MCF 10A (cell line): ENCODE measurements around the gene ZNRF3. TPM values are rescaled to one million over a fixed set of nuclear protein-coding genes. Genes with fewer than 3 reads are reported as not detected.
"Not testable (repeated sequence)": the region's sequence is repeated elsewhere in the genome, so short reads cannot be mapped to it uniquely, and the experiment has no call there.

Source experiments
- BruUV-seq: library from RNA; stranded (reverse); fragments of 400-500 nt; replicated peaks from 2 replicates; lab custom pipeline; 2021; lab: Mats Ljungman, UMichigan
- CTCF ChIA-PET: fragments of 300-600 bp; sonication (Branson Sonifier 250); formaldehyde crosslinking; extraction: SDS; loops from one replicate; lab custom pipeline; 2021; ENCODE audit warnings: antibody characterized with exemption, inconsistent platforms; lab: Yijun Ruan, JAX
- POLR2A ChIA-PET: fragments of 300-600, 350-650 bp; sonication (Branson Sonifier 250); formaldehyde crosslinking; extraction: SDS; loops from one replicate; lab custom pipeline; 2020; ENCODE audit warnings: antibody characterized with exemption, inconsistent platforms; lab: Yijun Ruan, JAX
- DNase-seq: peaks from one replicate; pipeline ENCODE4 v3.0.0-alpha.2; 2018; ENCODE audit not compliant: unreplicated experiment
- H3K27ac Mint-ChIP-seq: one replicate; pipeline ENCODE4 v1.8.0; 2022; ENCODE audit warnings: mild to moderate bottlenecking, low read depth, mixed read lengths; ENCODE audit not compliant: unreplicated experiment
- H3K27me3 Mint-ChIP-seq: one replicate; pipeline ENCODE4 v1.8.0; 2022; ENCODE audit warnings: mixed read lengths; ENCODE audit not compliant: insufficient read depth, unreplicated experiment
- H3K36me3 Mint-ChIP-seq: one replicate; pipeline ENCODE4 v1.8.0; 2022; ENCODE audit warnings: mild to moderate bottlenecking, moderate library complexity, mixed read lengths; ENCODE audit not compliant: insufficient read depth, unreplicated experiment
- H3K4me1 Mint-ChIP-seq: one replicate; pipeline ENCODE4 v1.8.0; 2022; ENCODE audit warnings: mixed read lengths; ENCODE audit not compliant: insufficient read depth, unreplicated experiment
- H3K4me3 Mint-ChIP-seq: one replicate; pipeline ENCODE4 v1.8.0; 2022; ENCODE audit warnings: mild to moderate bottlenecking, moderate library complexity, mixed read lengths; ENCODE audit not compliant: unreplicated experiment
- H3K9me3 Mint-ChIP-seq: one replicate; pipeline ENCODE4 v1.8.0; 2022; ENCODE audit warnings: mixed read lengths; ENCODE audit not compliant: unreplicated experiment
- CTCF ChIP-seq: fragments of 200-600 bp; IDR thresholded peaks from one replicate; pipeline ENCODE4 v1.8.0; 2022; ENCODE audit warnings: antibody characterized with exemption, mild to moderate bottlenecking; ENCODE audit not compliant: unreplicated experiment
- intact Hi-C: fragments of 100-400 bp; cut with micrococcal nuclease; formaldehyde crosslinking; loops from 2 replicates; pipeline ENCODE4 v1.14.1; 2022
- total RNA-seq: library from RNA; stranded (reverse); gene quantifications from 2 replicates; pipeline ENCODE4 v1.2.3, GENCODE V29; 2022

Gene ZNRF3
- total RNA-seq, 1 experiment from 2014 or later: 7.1 TPM

- CTCF ChIA-PET: interaction anchor here (0.7 kb wide), 1 partner anchor 128 kb away, joined by 3 read pairs; no protein-coding TSS in a partner anchor
- Mint-ChIP-seq H3K27ac (no peak overlapping the region), H3K4me1 (peaks cover 12% of the 10 kb centered on the region), H3K27me3 (no peaks in the 10 kb centered on the region), H3K9me3 (no peaks in the 10 kb centered on the region), H3K4me3 (peak overlapping the region; percentile 78), H3K36me3 (no peaks in the 10 kb centered on the region)
- no TSS peak for BruUV-seq
- intact Hi-C loops: loop anchor here (1.0 to 2.0 kb wide), 2 partner anchors 93 to 148 kb away; no protein-coding TSS in a partner anchor
- DNase-seq: no peak
- TF ChIP-seq CTCF: no peak
- POLR2A ChIA-PET: interaction anchor here (1.1 to 3.5 kb wide), 7 partner anchors 9 to 93 kb away, joined by 3 to 23 read pairs (median 5); partner anchors contain the start of gene XBP1
Measured at GRCh38 chr22:28883657-28883916, 215 bp downstream of the ZNRF3 start.

GRCh38 chr22:28883917-28884746 lies 760 bp downstream of the ZNRF3 start:
- peak overlapping the region; percentile 78 for H3K4me3 Mint-ChIP-seq
- CTCF ChIA-PET: interaction anchor here (0.5 to 3.1 kb wide), 5 partner anchors 61 to 157 kb away, joined by 3 to 23 read pairs (median 3); no protein-coding TSS in a partner anchor
- TF ChIP-seq CTCF: peak; percentile 27
- intact Hi-C loops: loop anchor here (1.0 to 2.0 kb wide), 2 partner anchors 93 to 147 kb away; no protein-coding TSS in a partner anchor
- DNase-seq: peak; percentile 35
- H3K4me1 Mint-ChIP-seq: peaks cover 12% of the 10 kb centered on the region
- POLR2A ChIA-PET: interaction anchor here (0.6 to 3.5 kb wide), 12 partner anchors 8 to 163 kb away, joined by 3 to 23 read pairs (median 4); partner anchors contain the start of gene XBP1
- H3K27me3 Mint-ChIP-seq: no peaks in the 10 kb centered on the region
- H3K9me3 Mint-ChIP-seq: no peaks in the 10 kb centered on the region
- BruUV-seq: TSS peak; percentile 37
- H3K27ac Mint-ChIP-seq: no peak overlapping the region
- H3K36me3 Mint-ChIP-seq: no peaks in the 10 kb centered on the region

GRCh38 chr22:28884747-28885350 lies 1.5 kb downstream of the ZNRF3 start:
- no peak for TF ChIP-seq CTCF
- Mint-ChIP-seq H3K27ac (no peak overlapping the region), H3K4me3 (peak overlapping the region; percentile 78), H3K9me3 (no peaks in the 10 kb centered on the region), H3K27me3 (no peaks in the 10 kb centered on the region), H3K4me1 (peaks cover 12% of the 10 kb centered on the region), H3K36me3 (no peaks in the 10 kb centered on the region)
- BruUV-seq: no TSS peak
- ChIA-PET POLR2A (interaction anchor here (0.6 to 3.5 kb wide), 11 partner anchors 8 to 966 kb away, joined by 3 to 23 read pairs (median 5); partner anchors contain the start of gene PITPNB), CTCF (interaction anchor here (0.5 to 3.1 kb wide), 7 partner anchors 16 to 362 kb away, joined by 3 to 23 read pairs (median 3); no protein-coding TSS in a partner anchor)
- intact Hi-C loops: no loop called here
- DNase-seq: no peak

GRCh38 chr22:28885939-28886338 lies 2.6 kb downstream of the ZNRF3 start:
- Mint-ChIP-seq H3K27me3 (no peaks in the 10 kb centered on the region), H3K4me1 (peaks cover 12% of the 10 kb centered on the region), H3K36me3 (no peaks in the 10 kb centered on the region), H3K9me3 (no peaks in the 10 kb centered on the region), H3K4me3 (no peak overlapping the region), H3K27ac (no peak overlapping the region)
- BruUV-seq: no TSS peak
- no peak for DNase-seq
- no peak for TF ChIP-seq CTCF
- intact Hi-C loops: no loop called here
- ChIA-PET POLR2A (interaction anchor here (1.0 to 1.7 kb wide), 4 partner anchors 11 to 967 kb away, joined by 3 to 6 read pairs (median 4); partner anchors contain the start of gene PITPNB), CTCF (interaction anchor here (0.8 to 3.1 kb wide), 4 partner anchors 56 to 155 kb away, joined by 3 to 23 read pairs (median 3); no protein-coding TSS in a partner anchor)

- H3K9me3 Mint-ChIP-seq, BruUV-seq, H3K27me3 Mint-ChIP-seq, H3K27ac Mint-ChIP-seq, DNase-seq, H3K4me3 Mint-ChIP-seq, H3K36me3 Mint-ChIP-seq, intact Hi-C loops: not testable (repeated sequence)
- CTCF ChIA-PET: interaction anchor here (3.1 kb wide), 1 partner anchor 154 kb away, joined by 23 read pairs; no protein-coding TSS in a partner anchor
- POLR2A ChIA-PET: interaction anchor here (0.7 to 1.0 kb wide), 2 partner anchors 75 to 144 kb away, joined by 3 to 4 read pairs; no protein-coding TSS in a partner anchor
- peaks cover 14% of the 10 kb centered on the region for H3K4me1 Mint-ChIP-seq
Measured at GRCh38 chr22:28886679-28887078, 3.3 kb downstream of the ZNRF3 start.
